Stimulated activated CD4-positive, alpha-beta T cell treated with anti-CD3 and anti-CD28 coated beads, Interleukin-12 subunit alpha, Interleukin-12 subunit beta, amount 100 ng/mL, for 4 hours (primary cell): Measurements from ENCODE around the gene SHBG.

Source experiments
- DNase-seq: peaks from one replicate; pipeline ENCODE4 v3.0.0-alpha.2; 2020

SHBG gene

GRCh38 chr17:7651097-7651664, 21.2 kb downstream of the SHBG start:
- DNase-seq, result no peak

- no peak for DNase-seq
These were observed 21.9 kb downstream of the SHBG start for GRCh38 chr17:7651665-7652387.

DNA sequence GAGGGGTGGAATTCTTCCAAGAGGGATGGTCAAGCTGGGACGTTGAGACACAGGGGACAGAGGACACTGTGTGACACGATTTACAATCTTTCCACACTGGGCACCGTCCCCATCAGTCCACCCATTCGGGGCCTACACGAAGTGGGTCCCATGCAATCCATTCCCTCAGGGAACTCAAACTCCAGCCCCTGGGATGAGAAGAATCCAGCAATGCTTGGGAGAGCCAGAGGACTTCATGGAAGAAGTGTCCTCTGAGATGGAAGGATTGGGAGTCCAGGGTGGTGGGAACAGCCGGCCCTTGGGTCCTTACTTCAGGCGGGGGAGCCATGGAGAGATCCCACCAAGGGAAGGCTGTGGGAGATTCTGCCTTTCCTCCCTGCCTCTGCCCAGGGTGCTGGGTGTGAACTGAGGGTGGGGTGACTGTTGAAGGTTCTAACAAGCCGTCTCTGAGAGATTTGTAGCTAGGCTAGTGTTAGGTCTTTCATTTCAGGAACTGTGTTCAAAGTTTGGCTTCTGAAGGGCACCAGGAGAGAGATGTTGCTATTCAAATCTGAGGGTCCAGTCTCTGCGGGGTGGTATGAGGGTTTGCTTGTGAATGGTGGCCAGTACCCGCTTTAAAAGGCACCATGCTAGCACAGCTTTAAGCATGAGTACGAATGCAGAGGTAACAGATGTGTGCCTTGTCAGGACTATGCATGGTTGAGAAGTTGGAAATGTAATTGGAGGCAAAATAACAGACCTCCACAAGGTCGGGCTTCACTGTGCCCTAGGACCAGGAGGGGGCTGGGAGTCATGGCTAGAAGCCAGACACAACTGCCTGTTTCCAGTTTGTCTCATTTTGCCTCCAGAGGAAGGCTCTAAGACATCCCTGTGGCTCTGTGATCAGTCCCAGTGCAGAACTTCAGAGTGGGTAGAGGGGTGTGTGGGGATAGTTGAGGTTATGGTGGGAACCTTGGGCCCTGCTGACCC, 22.7 kb downstream of the SHBG start:
- no peak for DNase-seq

GRCh38 chr17:7654832-7655540, 25.1 kb downstream of the SHBG start:
- no peak for DNase-seq

DNA sequence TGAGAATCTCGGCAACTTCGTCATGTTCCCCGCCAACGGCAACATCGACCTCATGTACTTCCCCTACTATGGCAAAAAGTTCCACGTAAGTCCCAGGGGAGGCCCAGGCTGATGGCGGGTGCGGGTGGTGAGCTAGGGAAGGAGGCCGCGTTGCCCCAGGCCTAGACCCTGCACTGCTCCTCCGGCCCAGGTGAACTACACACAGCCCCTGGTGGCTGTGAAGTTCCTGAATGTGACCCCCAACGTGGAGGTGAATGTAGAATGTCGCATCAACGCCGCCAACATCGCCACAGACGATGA, 25.6 kb downstream of the SHBG start:
- DNase-seq, result no peak

DNA sequence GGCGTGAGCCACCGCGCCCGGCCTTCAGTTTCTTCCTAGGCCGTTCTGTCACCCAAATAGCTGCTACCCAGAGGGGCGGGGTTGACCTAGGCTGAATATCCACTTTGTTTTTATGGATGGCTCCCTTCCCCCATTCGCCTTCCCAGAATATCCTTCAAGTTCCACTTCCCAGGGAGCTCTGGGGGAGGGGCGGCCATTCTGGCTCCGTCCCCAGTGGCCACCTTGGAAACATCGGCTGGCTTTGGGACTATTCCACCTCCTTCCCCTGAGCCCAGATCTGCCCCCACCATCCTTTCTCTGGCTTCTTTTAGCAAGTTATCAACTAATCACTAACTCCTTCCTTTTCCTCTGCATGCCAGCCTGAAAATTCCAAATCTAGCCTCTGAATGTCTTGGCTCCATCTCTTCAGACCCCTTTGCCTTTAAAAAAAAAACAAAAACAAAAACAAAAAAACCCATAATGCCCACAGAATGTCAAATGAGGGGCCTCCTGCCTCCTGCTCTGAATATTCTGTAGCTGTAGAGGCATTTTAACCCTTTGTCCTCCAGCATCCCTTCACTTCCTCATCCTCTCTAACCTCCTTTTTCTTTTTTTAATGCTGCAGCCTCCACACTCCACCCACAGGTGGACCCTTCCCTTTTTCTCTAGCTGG, 27.1 kb downstream of the SHBG start:
- no peak for DNase-seq

DNA sequence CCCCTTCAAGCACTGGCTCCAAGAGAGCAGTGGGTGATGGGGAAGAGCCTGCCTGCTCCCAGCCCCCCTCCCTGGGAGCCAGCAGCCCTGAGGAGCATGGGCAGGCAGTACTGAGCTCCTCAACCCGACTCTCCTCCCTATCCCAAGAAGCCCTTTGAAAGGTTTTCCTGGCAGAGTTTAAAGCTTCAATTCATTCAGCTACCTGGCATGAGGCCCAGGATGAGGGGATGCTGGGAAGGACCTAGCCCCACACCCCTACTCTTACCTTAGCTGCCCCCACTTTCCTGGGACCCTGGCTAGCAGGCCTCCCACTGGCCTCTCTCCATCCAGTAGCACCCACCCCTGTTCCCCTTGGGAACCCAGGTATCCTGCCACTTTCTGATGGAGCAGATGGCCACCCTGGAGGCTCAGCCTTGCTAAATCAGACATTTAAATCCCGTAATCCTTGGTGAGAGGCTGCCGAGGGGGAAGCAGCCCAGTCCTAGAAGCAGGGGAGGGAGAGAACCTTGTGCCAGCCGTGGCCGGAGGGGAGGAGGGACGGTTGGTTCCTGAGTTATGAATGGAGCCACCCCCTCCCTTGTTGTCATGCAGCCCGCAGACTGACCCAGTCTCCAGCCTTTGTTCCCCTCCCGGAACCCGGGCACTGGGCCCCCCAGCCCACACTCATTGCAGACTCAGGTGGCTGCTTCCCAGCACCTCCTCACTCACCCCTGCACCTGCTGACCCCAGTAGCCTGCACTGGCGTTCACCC, 37.9 kb downstream of the SHBG start:
- DNase-seq, result no peak

- no peak for DNase-seq
These were observed 38.5 kb downstream of the SHBG start for GRCh38 chr17:7668482-7668881.

DNA sequence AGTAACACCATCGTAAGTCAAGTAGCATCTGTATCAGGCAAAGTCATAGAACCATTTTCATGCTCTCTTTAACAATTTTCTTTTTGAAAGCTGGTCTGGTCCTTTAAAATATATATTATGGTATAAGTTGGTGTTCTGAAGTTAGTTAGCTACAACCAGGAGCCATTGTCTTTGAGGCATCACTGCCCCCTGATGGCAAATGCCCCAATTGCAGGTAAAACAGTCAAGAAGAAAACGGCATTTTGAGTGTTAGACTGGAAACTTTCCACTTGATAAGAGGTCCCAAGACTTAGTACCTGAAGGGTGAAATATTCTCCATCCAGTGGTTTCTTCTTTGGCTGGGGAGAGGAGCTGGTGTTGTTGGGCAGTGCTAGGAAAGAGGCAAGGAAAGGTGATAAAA, 43.3 kb downstream of the SHBG start:
- DNase-seq, result peak; percentile 25

DNA sequence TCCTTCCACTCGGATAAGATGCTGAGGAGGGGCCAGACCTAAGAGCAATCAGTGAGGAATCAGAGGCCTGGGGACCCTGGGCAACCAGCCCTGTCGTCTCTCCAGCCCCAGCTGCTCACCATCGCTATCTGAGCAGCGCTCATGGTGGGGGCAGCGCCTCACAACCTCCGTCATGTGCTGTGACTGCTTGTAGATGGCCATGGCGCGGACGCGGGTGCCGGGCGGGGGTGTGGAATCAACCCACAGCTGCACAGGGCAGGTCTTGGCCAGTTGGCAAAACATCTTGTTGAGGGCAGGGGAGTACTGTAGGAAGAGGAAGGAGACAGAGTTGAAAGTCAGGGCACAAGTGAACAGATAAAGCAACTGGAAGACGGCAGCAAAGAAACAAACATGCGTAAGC, 45.0 kb downstream of the SHBG start:
- no peak for DNase-seq

GRCh38 chr17:7676533-7676932, 46.6 kb downstream of the SHBG start:
- DNase-seq, result no peak

DNA sequence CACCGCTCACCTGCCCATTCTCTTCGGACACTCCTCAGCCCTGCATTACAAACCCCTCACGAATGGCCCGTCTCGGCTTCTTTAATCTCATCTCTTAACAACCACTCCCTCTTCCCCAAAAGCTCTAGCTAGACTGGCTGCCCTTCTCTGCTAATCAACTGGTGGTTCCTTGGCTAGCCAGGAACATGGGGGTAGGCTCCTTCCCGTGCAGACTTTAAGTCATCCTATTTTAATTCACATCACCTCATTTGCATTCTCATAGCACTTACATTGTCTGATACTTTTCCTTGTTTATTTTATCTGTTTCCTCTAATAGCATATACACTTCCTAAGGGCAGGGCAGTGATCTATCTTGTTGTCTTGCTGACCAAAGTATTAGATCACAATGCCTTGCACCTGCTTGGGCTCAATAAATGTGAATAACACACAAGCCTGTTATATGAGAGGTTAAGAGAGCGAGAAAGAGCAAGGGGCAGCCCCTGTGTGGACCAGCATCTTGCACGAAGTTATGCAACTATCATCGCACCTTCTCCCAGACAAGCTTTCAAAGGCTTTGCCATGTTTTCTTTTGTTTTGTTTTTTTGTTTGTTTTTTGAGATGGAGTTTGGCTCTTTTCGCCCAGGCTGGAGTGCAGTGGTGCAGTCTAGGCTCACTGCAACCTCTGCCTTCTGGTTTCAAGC, 47.6 kb downstream of the SHBG start:
- DNase-seq, result no peak
